Aorta (tissue), 5 donors: ENCODE data around the gene PDE1C. TPM values are rescaled to one million over a fixed set of nuclear protein-coding genes. Genes with fewer than 3 reads are reported as not detected.
A peak's percentile ranks its signal among the peaks of the same experiment; 100 is the strongest.

Experiments used
- ATAC-seq: fragments of 200-7000 bp; cut with Tn5 transposase; one replicate; pipeline ENCODE4 v1.9.1; 2022; ENCODE audit warnings: moderate library complexity; ENCODE audit not compliant: low FRiP score
- DNase-seq, 2 donors: peaks; one replicate each; pipeline ENCODE4 v3.0.0-alpha.2; 2020
- H3K27ac ChIP-seq, 2 donors: one replicate each; pipeline ENCODE4 v1.5.1; 2013; ENCODE audit warnings: low read length in 2 of 2, mild to moderate bottlenecking in 2 of 2, moderate library complexity in 2 of 2, control low read depth in 1 of 2, inconsistent platforms in 1 of 2, low read depth in 1 of 2
- H3K27me3 ChIP-seq, 2 donors: one replicate each; pipeline ENCODE4 v1.6.1; 2013; ENCODE audit warnings: control low read depth in 1 of 2, low read length in 1 of 2, mild to moderate bottlenecking in 1 of 2, moderate library complexity in 1 of 2; ENCODE audit not compliant: insufficient read depth in 2 of 2, control insufficient read depth in 1 of 2
- H3K36me3 ChIP-seq, 2 donors: one replicate each; pipeline ENCODE4 v1.6.1; 2013; ENCODE audit warnings: control low read depth in 1 of 2, low read length in 1 of 2, mild to moderate bottlenecking in 1 of 2; ENCODE audit not compliant: insufficient read depth in 2 of 2, control insufficient read depth in 1 of 2
- H3K4me1 ChIP-seq, 2 donors: one replicate each; pipeline ENCODE4 v1.6.1; 2013; ENCODE audit warnings: low read length in 2 of 2, control low read depth in 1 of 2, mild to moderate bottlenecking in 1 of 2, moderate library complexity in 1 of 2; ENCODE audit not compliant: insufficient read depth in 2 of 2, control insufficient read depth in 1 of 2
- H3K4me3 ChIP-seq, 2 donors: one replicate each; pipeline ENCODE4 v1.5.1; 2013; ENCODE audit warnings: low read length in 2 of 2, control low read depth in 1 of 2, mild to moderate bottlenecking in 1 of 2
- H3K9me3 ChIP-seq: one replicate; pipeline ENCODE4 v1.6.1; 2013; ENCODE audit warnings: mild to moderate bottlenecking, low read length; ENCODE audit not compliant: control insufficient read depth
- WGBS, 2 donors: extraction: QIAGEN DNeasy Blood & Tissue Kit; methylation state at CpG; one replicate each; pipeline ENCODE4 v1.1.7; 2013; 5-methylcytosine and 5-hydroxymethylcytosine counted together
- intact Hi-C, 2 donors: fragments of 100-400 bp; cut with DNase I; formaldehyde crosslinking; loops; one replicate each; pipeline versions ENCODE4 v1.14.2 to v1.15.0; 2022
- long read RNA-seq, 2 donors: library from polyadenylated mRNA; unstranded; transcript quantifications; one replicate each; pipeline ENCODE4 v2.0.0, GENCODE V29; 2020 to 2021
- polyA plus RNA-seq, 2 donors: library from polyadenylated mRNA; stranded (reverse); fragments of 200-250 nt; gene quantifications; one replicate each; pipeline ENCODE4 v1.2.3, GENCODE V29; 2013
- total RNA-seq, 2 donors: library from RNA; stranded (reverse); fragmentation: NEBNext Ultra II Directional; extraction: Animal tissue kit (Norgen Biotek cat#: 25700); gene quantifications; one replicate each; pipeline ENCODE4 v1.2.1, GENCODE V29; 2021
- donor health status: healthy with polysubstance abuse.
- donor health status: Bipolar disorder and iron deficiency.
- donor health status: DM: no; HTN: no; CAD: no.
- donor health status: DM: no; HTN: no; CAD: no.
- donor health status: DM: yes; HTN: yes; CAD: no.

PDE1C gene
- total RNA-seq (1 to 10 TPM; 6.6 to 7.1 TPM), polyA plus RNA-seq (1 to 10 TPM in 1 of 2 donors, under 1 TPM in 1; 0.84 to 2.6 TPM)
- long read RNA-seq, donor 1, partial matches to known transcripts = 2 of 6 reads
- long read RNA-seq, donor 1, other reads (novel, unspliced or antisense) = 4 of 6 reads
- long read RNA-seq, donor 2, partial matches to known transcripts = 1 of 11 reads
- long read RNA-seq, donor 2, other reads (novel, unspliced or antisense) = 7 of 11 reads

- H3K36me3 ChIP-seq = no peaks in the 10 kb centered on the region
- no peaks in the 10 kb centered on the region for H3K27me3 ChIP-seq
- ATAC-seq = no peak
- H3K27ac ChIP-seq = peak within 1 kb of the TSS in 1 of 2 donors; percentile 7
- 1 to 2% methylated on average over 71 to 88 of the region's 88 CpGs for WGBS, 2 donors
- intact Hi-C loops = loop anchor here in 1 of 2 donors (10.0 kb wide), 1 partner anchor 186 kb away; no protein-coding TSS in a partner anchor
- peak within 1 kb of the TSS; percentile 10 to 51 for H3K4me3 ChIP-seq
- no peaks in the 10 kb centered on the region for H3K9me3 ChIP-seq
- no peaks in the 10 kb centered on the region for H3K4me1 ChIP-seq
- DNase-seq = no peak
Observed at GRCh38 chr7:32070406-32071360, at the start of gene PDE1C. Gene PDE1C (minus strand): TSS chr7:32070407.

- ATAC-seq = no peak
- Histone ChIP-seq H3K4me1 (no peaks in the 10 kb centered on the region), H3K27ac (no peak overlapping the region), H3K27me3 (no peaks in the 10 kb centered on the region), H3K9me3 (no peaks in the 10 kb centered on the region), H3K36me3 (no peaks in the 10 kb centered on the region), H3K4me3 (no peak overlapping the region)
- DNase-seq = no peak
- intact Hi-C loops = no loop called here
- 68 to 73% methylated on average over 8 of the region's 8 CpGs for WGBS, 2 donors
Observed at GRCh38 chr7:32119790-32120196, 49.6 kb upstream of the PDE1C start.

- H3K4me1 ChIP-seq = no peaks in the 10 kb centered on the region
- 74 to 96% methylated on average over 2 of the region's 2 CpGs for WGBS, 2 donors
- DNase-seq = no peak
- no peak for ATAC-seq
- H3K27me3 ChIP-seq = no peaks in the 10 kb centered on the region
- no peaks in the 10 kb centered on the region for H3K9me3 ChIP-seq
- H3K4me3 ChIP-seq = no peak overlapping the region
- H3K27ac ChIP-seq = no peak overlapping the region
- no peaks in the 10 kb centered on the region for H3K36me3 ChIP-seq
- intact Hi-C loops = no loop called here
Observed at GRCh38 chr7:32117837-32118236, 47.6 kb upstream of the PDE1C start.

- Histone ChIP-seq H3K27ac (no peak overlapping the region), H3K4me3 (no peak overlapping the region), H3K36me3 (no peaks in the 10 kb centered on the region), H3K4me1 (no peaks in the 10 kb centered on the region), H3K27me3 (no peaks in the 10 kb centered on the region), H3K9me3 (peaks cover under 1% of the 10 kb centered on the region)
- DNase-seq = no peak
- intact Hi-C loops = no loop called here
- ATAC-seq = no peak
Observed at GRCh38 chr7:32116436-32116835, 46.2 kb upstream of the PDE1C start.

GRCh38 chr7:32115831-32116230, 45.6 kb upstream of the PDE1C start:
- intact Hi-C loops = no loop called here
- H3K4me3 ChIP-seq = no peak overlapping the region
- no peaks in the 10 kb centered on the region for H3K36me3 ChIP-seq
- H3K9me3 ChIP-seq = peaks cover 2% of the 10 kb centered on the region
- H3K27ac ChIP-seq = no peak overlapping the region
- ATAC-seq (no peak), DNase-seq (no peak)
- H3K4me1 ChIP-seq = no peaks in the 10 kb centered on the region
- no peaks in the 10 kb centered on the region for H3K27me3 ChIP-seq
- 29 to 51% methylated on average over 1 of the region's 1 CpG for WGBS, 2 donors

- no peak for DNase-seq
- no peak for ATAC-seq
- peaks cover 2% of the 10 kb centered on the region for H3K9me3 ChIP-seq
- no peak overlapping the region for H3K4me3 ChIP-seq
- 43 to 52% methylated on average over 2 of the region's 2 CpGs for WGBS, 2 donors
- H3K27ac ChIP-seq = no peak overlapping the region
- intact Hi-C loops = no loop called here
- no peaks in the 10 kb centered on the region for H3K4me1 ChIP-seq
- no peaks in the 10 kb centered on the region for H3K27me3 ChIP-seq
- H3K36me3 ChIP-seq = no peaks in the 10 kb centered on the region
Observed at GRCh38 chr7:32108651-32109050, 38.4 kb upstream of the PDE1C start.

- no peaks in the 10 kb centered on the region for H3K36me3 ChIP-seq
- no peak for ATAC-seq
- H3K9me3 ChIP-seq = no peaks in the 10 kb centered on the region
- H3K4me1 ChIP-seq = no peaks in the 10 kb centered on the region
- intact Hi-C loops = no loop called here
- H3K27me3 ChIP-seq = no peaks in the 10 kb centered on the region
- no peak for DNase-seq
- 54% methylated on average over 2 of the region's 2 CpGs for WGBS, 2 donors
- H3K27ac ChIP-seq = no peak overlapping the region
- H3K4me3 ChIP-seq = no peak overlapping the region
Observed at GRCh38 chr7:32104766-32105165, 34.6 kb upstream of the PDE1C start.

- intact Hi-C loops = no loop called here
Observed at GRCh38 chr7:32103361-32103760, 33.2 kb upstream of the PDE1C start.

More at GRCh38 chr7:32103361-32103760, 33.2 kb upstream of the PDE1C start:
- ATAC-seq = no peak
- Histone ChIP-seq H3K36me3 (no peaks in the 10 kb centered on the region), H3K27me3 (no peaks in the 10 kb centered on the region), H3K4me1 (no peaks in the 10 kb centered on the region), H3K4me3 (no peak overlapping the region), H3K27ac (no peak overlapping the region), H3K9me3 (no peaks in the 10 kb centered on the region)
- DNase-seq = no peak
- 64 to 71% methylated on average over 4 of the region's 4 CpGs for WGBS, 2 donors
